Measurements from ENCODE around the gene SLC39A8. TPM values are rescaled to one million over a fixed set of nuclear protein-coding genes. Genes with fewer than 3 reads are reported as not detected.
A peak's percentile ranks its signal among the peaks of the same experiment; 100 is the strongest.

Gene SLC39A8
- total and polyA plus RNA-seq, 9 of the 15 experiments (the other 6 are each of a cell fraction or from before 2014, with no cell fraction given) = 8.2 to 30.3 (median 25.0) TPM

DNA sequence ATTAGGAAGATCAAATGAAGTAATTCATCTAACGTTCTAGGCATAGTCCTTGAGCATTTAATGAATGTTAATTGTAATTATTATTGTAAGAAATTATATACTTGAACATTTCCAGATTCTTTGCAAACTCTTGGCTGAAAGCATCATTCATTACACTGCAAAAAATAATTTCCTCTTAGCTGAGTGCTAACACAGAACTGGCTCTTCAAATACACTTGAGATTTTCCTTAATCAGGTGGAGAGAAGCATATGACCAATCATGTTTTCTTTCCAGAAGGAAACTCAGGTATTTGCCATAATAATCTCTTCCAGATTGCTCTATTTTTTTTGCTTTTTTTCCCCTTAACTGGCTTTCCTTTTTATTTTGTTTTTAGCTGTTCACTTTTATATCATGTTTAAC is 42.5 kb downstream of the SLC39A8 start:
- CTCF ChIA-PET (ENCODE audit: low intra/inter-chr PET ratio) = no interaction called here
- Histone ChIP-seq H3K4me1 (replicated peaks in 1 of 2; ENCODE audit: control insufficient read depth in 2 of 2, insufficient read depth in 2 of 2, low read length in 2 of 2) (peaks cover 0 to 2% of the 10 kb centered on the region in 2 experiments; a peak in 3 of 5 replicates), H3K27me3 (ENCODE audit: control insufficient read depth in 2 of 2, insufficient read depth in 2 of 2, low read length in 2 of 2) (no peaks in the 10 kb centered on the region), H4K20me1 (replicated peaks; ENCODE audit: control insufficient read depth, insufficient read depth, low read length) (no peaks in the 10 kb centered on the region), H3K9me3 (replicated peaks; ENCODE audit: control insufficient read depth, insufficient read depth, low read depth, low read length) (no peaks in the 10 kb centered on the region), H3K36me3 (ENCODE audit: control insufficient read depth, insufficient read depth, low read length) (no peaks in the 10 kb centered on the region; the same call in 2 of the 3 replicates), H2AFZ (ENCODE audit: low read depth, low read length) (no peak overlapping the region), H3K4me3 (no peak overlapping the region), H3K4me2 (ENCODE audit: insufficient read depth, low read length) (no peak overlapping the region), H3K79me2 (ENCODE audit: control insufficient read depth, insufficient read depth, low read length) (no peaks in the 10 kb centered on the region), H3K27ac (ENCODE audit: extremely low read depth, low read depth, low read length) (no peak overlapping the region), H3K9ac (ENCODE audit: insufficient read depth in 1 of 2, low read depth in 2 of 2, low read length in 2 of 2) (no peak overlapping the region), H3K9me1 (ENCODE audit: control insufficient read depth, insufficient read depth, low read length) (no peaks in the 10 kb centered on the region)
- POLR2A ChIA-PET = interaction anchor here (0.6 kb wide), 1 partner anchor 42 kb away, joined by 3 read pairs; no protein-coding TSS in a partner anchor
- BruUV-seq (replicated peaks) = no TSS peak
- TF ChIP-seq, protein P1, sequence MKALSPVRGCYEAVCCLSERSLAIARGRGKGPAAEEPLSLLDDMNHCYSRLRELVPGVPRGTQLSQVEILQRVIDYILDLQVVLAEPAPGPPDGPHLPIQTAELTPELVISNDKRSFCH (CRISPR knock-in tag; IDR thresholded peaks at IDR 0.05) = no peak
- TF ChIP-seq, protein P1 (tag; IDR thresholded peaks at IDR 0.05) = no peak
- TF ChIP-seq PURB (CRISPR knock-in tag; IDR thresholded peaks at IDR 0.05; ENCODE audit: low read depth) = no peak
- in situ Hi-C loops (cut with MboI) (no loop called here), intact Hi-C loops (cut with micrococcal nuclease) (no loop called here)
- 9% methylated on average over 1 of the region's 1 CpG for WGBS (ENCODE audit: insufficient coverage, low coverage, missing lambda C conversion rate)
- no peak for ATAC-seq
- peak; percentile 23 for FAIRE-seq
- no peak for DNase-seq (ENCODE audit: extremely low read depth in 1 of 4, low spot score in 3 of 4)

DNA sequence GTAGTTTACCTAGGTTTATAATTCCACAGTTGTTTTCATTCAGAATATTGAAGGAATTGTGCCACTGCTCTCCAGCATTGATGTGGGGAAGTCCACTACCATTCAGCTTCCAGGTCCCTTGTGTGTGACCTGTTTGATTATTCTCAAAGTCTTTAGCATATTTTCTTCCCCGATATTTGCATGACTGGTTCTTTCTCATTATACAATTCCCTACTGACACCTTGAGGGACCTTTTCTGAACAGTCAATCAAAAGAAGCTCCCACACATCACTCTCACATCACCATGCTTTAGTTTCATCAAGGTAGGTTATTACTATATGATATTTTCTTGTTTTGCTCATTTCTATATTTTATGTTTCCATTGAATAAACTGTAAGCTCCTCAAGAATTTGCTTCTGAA is 44.1 kb downstream of the SLC39A8 start:
- 83% methylated on average over 1 of the region's 1 CpG for WGBS (ENCODE audit: insufficient coverage, low coverage, missing lambda C conversion rate)
- ATAC-seq = no peak
- no peak overlapping the region for H3K27ac ChIP-seq (ENCODE audit: extremely low read depth, low read depth, low read length)
- no peak for DNase-seq (ENCODE audit: extremely low read depth in 1 of 4, low spot score in 3 of 4)
- H3K27me3 ChIP-seq (ENCODE audit: control insufficient read depth in 2 of 2, insufficient read depth in 2 of 2, low read length in 2 of 2) = no peaks in the 10 kb centered on the region
- no peaks in the 10 kb centered on the region for H3K9me1 ChIP-seq (ENCODE audit: control insufficient read depth, insufficient read depth, low read length)
- TF ChIP-seq NFE2 (IDR thresholded peaks at IDR 0.05; ENCODE audit: low read depth) = no peak
- no peak for TF ChIP-seq ARNT (IDR thresholded peaks at IDR 0.05)
- no peak for TF ChIP-seq HDAC6 (IDR thresholded peaks at IDR 0.05; ENCODE audit: low read depth, low read length)
- no peak for TF ChIP-seq NR2F6 (CRISPR knock-in tag; IDR thresholded peaks at IDR 0.05)
- H3K4me3 ChIP-seq = no peak overlapping the region
- no peak overlapping the region for H3K9ac ChIP-seq (ENCODE audit: insufficient read depth in 1 of 2, low read depth in 2 of 2, low read length in 2 of 2)
- no peak overlapping the region for H3K4me2 ChIP-seq (ENCODE audit: insufficient read depth, low read length)
- H2AFZ ChIP-seq (ENCODE audit: low read depth, low read length) = no peak overlapping the region
- H4K20me1 ChIP-seq (replicated peaks; ENCODE audit: control insufficient read depth, insufficient read depth, low read length) = no peaks in the 10 kb centered on the region
- peaks cover 0 to 2% of the 10 kb centered on the region in 2 experiments; a peak in 3 of 5 replicates for H3K4me1 ChIP-seq (replicated peaks in 1 of 2; ENCODE audit: control insufficient read depth in 2 of 2, insufficient read depth in 2 of 2, low read length in 2 of 2)
- H3K79me2 ChIP-seq (ENCODE audit: control insufficient read depth, insufficient read depth, low read length) = no peaks in the 10 kb centered on the region
- no peak for FAIRE-seq
- in situ Hi-C loops (cut with MboI) = no loop called here
- ChIA-PET POLR2A (no interaction called here), CTCF (ENCODE audit: low intra/inter-chr PET ratio) (no interaction called here)
- no TSS peak for BruUV-seq (replicated peaks)
- H3K9me3 ChIP-seq (replicated peaks; ENCODE audit: control insufficient read depth, insufficient read depth, low read depth, low read length) = no peaks in the 10 kb centered on the region
- intact Hi-C loops (cut with micrococcal nuclease) = no loop called here
- no peaks in the 10 kb centered on the region; the same call in 2 of the 3 replicates for H3K36me3 ChIP-seq (ENCODE audit: control insufficient read depth, insufficient read depth, low read length)
